Cerebellar nuclear complex (tissue), 1 donor: ENCODE data around the gene RRP1.

Source experiments
- DNase-seq, 2 experiments: peaks; one replicate each; lab custom pipeline; 2025; lab: John Stamatoyannopoulos, UW

The RRP1 gene

GRCh38 chr21:43758811-43759210 lies 30.6 kb upstream of the RRP1 start:
- DNase-seq: no peak

- DNase-seq: no peak
Measured at GRCh38 chr21:43759651-43760050, 29.7 kb upstream of the RRP1 start.

GRCh38 chr21:43760391-43760958 lies 28.9 kb upstream of the RRP1 start:
- DNase-seq: no peak

GRCh38 chr21:43761886-43762285 lies 27.5 kb upstream of the RRP1 start:
- no peak for DNase-seq

GRCh38 chr21:43762303-43763128 lies 26.9 kb upstream of the RRP1 start:
- DNase-seq: no peak

- DNase-seq: no peak
Measured at GRCh38 chr21:43763901-43764523, 25.4 kb upstream of the RRP1 start.

GRCh38 chr21:43764576-43765495 lies 24.5 kb upstream of the RRP1 start:
- DNase-seq: no peak

- DNase-seq: no peak
Measured at GRCh38 chr21:43766734-43767497, 22.5 kb upstream of the RRP1 start.

GRCh38 chr21:43767498-43767983 lies 21.8 kb upstream of the RRP1 start:
- no peak for DNase-seq

GRCh38 chr21:43767984-43768867 lies 21.2 kb upstream of the RRP1 start:
- no peak for DNase-seq

GRCh38 chr21:43768868-43769167 lies 20.6 kb upstream of the RRP1 start:
- DNase-seq: peak in 1 of 2 experiments; percentile 6

- DNase-seq: no peak
Measured at GRCh38 chr21:43769325-43769958, 19.9 kb upstream of the RRP1 start.

GRCh38 chr21:43770066-43770655 lies 19.2 kb upstream of the RRP1 start:
- no peak for DNase-seq

GRCh38 chr21:43771199-43771675 lies 18.1 kb upstream of the RRP1 start:
- DNase-seq: no peak

GRCh38 chr21:43771698-43772424 lies 17.5 kb upstream of the RRP1 start:
- no peak for DNase-seq

GRCh38 chr21:43772425-43772821 lies 17.0 kb upstream of the RRP1 start:
- DNase-seq: no peak

- no peak for DNase-seq
Measured at GRCh38 chr21:43774163-43774562, 15.2 kb upstream of the RRP1 start.

GRCh38 chr21:43775190-43775589 lies 14.2 kb upstream of the RRP1 start:
- no peak for DNase-seq
